T-helper 1 cell (primary cell): ENCODE measurements around the gene FGF9.

Source experiments
- DNase-seq, 5 donors: peaks; one replicate each; pipeline ENCODE4 v3.0.0-alpha.2; 2012 to 2020

Gene FGF9

DNA sequence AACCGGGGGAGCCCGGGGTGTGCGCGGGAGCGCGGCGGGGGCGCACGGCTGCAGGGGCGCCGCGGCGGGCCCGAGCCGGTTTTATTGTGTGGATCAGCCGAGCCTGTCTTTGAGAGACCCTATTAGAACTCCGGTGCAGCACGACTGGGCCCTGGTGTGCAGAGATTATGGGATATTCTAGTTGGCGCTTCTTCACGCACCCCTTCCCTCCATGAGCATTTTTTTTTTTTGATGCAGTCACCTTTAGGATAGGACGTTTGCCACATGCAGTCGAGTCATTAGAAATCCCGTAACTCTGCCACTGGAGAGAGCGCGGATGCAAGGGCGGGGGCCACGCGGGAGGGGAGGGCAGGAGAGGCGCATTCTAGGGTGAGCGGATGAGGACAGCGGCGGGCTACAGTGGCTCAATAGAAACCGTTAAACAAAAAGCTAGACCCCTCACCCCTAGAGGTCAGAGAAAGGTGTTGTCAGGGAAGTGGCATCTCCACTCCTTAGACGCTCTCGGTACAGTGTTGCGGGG is 3.7 kb downstream of the FGF9 start:
- DNase-seq, result peak in 1 of 5 donors; percentile 10

DNA sequence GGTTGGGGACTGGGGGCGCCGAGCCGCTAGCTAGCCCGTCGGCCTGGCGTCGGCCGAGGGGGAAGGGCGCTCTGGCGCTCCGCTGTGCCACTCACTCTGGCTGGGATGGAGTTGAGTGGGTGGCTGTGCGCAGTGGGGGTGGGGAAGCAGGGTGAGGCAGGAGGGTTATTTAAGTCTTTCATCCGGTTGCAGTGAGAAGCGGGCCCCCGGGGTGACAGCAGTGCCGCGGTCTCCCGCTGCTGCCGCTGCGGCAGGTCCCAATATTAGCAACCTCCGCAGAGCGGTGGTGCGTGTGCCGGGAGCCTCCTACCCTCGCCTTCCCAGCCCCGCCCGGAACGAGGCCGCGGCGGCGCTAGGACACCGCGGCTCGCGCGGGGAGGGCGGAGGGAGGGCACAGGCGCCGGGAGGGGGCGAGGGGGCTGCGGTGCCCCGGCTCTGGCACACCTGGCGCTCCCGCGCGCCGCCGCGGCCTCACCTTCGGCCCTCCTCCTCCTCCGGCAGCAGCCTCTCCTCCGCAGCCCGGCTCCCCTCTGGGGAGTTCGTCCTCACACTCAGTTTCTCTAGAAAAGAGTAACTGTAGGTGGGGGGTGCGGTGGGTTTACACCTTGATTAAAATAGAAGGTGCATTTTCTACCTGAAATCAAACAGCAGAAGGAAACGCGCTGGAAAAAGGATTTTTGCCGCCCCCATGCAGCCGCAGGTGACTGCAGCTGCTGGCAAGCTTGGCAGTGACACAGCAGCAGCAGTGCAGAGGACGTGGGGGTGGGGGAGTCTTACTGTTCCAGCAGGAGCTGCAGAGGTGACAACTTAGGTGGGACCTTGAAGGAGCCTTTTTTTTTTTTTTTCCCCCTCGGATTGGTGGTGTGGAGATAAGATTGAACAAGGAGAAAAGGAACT is 4.5 kb downstream of the FGF9 start:
- DNase-seq, result peak in 3 of 5 donors; percentile 26 to 37 (median 28)

DNA sequence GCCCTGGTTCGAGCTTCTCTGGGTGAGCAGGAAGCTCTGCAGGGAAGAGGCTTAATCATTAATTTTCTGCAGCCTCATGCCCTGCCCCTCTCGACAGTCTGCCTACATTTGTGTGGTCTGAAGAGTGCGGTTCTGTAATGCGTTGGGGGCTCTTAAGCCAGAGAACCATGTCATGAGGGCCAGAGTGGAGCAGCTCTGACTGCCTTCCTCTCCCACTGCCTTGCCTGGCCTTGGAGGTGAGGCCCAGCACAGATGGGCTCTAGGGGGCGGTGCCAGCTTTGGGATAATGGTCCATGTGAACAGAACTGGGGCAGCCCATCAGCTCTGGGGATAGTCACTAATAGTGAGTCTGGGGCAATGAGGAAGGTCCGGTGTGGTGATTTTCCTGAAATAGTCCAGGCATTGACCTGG is 5.7 kb downstream of the FGF9 start:
- DNase-seq, result no peak

DNA sequence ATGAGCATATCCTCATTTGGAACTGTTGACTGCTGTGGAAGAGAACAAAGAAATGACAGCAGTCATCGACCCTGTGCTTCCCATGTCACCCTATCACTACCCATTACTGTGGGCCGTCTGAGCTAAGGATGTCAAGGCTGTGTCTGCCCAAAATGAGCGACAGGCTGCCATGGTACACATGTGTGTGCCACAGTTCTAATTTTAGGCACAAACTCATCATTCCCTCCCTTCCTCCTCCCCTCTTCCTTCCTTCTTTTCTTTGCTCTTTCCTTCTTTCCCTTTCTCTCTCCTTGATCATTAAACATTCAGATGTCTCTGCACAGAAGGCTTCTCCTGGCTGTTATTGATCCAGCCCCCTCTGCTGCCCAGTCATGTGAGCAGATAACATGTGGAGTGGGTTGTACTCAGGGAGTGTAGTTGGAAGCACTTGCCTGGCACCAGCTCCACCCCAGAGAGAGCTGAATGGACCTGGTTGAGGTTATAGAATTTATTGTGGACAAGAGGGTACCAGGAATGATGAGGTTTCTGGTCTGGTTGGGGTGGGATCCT is 6.3 kb downstream of the FGF9 start:
- no peak for DNase-seq

DNA sequence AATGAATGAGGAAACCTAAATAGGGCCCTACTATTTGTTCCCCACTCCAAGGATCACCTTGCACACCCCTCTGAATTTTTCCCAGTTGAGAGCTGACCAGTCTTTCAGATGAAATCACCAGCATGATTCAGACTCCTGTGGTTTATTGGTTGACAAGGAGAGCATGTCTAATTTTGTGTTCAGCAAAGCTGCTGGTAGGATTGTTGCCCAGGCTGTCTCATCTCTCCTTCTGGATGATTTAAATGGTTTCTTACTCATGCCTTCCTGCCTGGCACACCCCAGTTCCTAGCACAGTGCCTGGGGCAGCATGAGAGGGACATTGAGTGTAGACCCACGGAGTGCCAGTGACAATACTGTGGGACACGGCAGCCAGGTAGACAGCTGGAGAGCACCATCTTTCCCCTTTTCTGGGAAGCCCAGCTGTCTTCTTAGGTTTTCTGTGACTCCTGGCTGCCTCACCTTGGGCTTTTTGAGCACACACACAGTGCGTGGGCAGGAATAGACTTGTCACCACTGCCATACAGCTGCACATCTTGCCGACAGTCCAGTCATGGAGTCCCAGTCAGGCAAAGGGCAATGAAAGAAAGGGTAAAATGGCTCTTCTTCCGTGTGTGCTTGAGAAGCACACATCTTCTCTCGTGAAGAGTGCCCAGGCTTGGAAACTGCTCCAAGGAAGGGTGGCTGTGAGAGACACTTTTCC is 12.3 kb downstream of the FGF9 start:
- DNase-seq, result no peak

DNA sequence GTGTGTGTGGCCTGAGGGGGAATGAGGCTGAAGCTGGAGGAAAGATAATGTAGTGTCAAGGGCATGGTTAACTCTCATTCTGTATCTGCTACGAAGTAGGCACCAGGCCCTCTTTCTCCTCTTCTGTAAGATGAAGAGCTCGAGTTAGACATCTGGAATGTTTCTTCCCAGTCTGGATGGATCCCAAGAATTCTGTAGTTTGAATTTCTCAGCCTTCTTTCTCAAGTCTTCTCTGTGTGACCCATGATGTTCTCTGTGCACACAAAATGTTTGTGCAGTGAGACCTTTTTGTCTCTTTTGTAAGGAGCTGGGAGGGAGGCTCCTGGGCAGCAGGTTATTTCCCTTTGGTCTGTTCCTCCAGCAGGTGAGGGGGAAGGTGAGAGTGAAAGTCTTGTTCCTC is 13.7 kb downstream of the FGF9 start:
- no peak for DNase-seq

DNA sequence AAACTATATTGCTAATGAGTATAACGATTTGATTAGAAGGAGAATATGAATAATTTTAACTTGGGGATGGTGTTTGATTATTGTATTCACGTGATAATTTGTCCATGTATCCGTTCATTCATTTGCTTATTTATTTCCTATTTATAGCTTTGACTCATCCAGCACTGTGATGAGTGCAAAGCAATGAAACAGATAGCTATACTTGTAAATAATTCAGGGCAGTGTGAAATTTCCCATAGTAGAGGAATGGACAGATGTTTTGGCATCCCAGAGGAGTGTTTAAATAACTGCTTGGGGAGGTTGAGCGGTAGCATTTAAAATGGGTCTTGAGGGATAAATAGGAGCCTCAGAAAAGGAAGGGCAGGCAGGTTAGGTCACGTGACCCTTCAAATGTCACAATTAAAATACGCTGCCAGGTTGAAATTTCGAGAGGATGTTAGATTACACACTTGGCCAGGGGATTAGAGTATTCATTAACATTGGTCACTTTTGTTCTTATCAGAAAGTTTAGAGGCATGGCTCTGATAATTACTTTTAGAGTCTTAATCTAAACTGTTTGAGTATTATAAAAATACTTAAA is 14.7 kb downstream of the FGF9 start:
- no peak for DNase-seq

DNA sequence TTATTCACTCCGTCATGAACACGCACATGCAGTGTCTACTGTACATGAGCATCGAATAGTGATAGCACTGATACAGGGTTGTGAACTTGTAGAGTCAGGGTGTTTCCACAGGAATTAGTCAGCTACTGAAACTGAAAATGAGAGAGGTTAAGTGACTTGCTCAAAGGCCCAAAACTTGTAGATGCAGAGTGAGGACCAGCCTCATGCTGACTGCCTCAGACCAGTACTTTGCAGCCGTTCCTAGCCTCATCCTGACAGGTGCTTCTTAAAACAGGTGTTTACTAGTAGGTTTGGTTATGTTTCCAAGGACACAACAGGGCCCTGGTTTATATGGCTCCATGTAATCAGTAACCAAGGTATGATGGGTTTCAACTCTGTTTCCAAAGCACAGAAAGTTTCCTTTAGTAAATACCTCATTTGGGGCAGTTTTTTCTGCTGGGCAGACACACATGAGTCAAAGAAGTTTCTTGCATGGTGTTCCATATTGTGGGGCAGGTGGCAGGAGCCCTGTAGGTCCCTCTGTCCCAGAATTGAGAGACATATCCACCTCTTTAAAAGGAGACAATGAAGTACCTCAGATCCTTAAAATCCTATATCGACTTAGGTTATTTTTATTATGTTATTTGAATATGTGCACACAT is 16.0 kb downstream of the FGF9 start:
- DNase-seq, result peak in 1 of 5 donors; percentile 65

DNA sequence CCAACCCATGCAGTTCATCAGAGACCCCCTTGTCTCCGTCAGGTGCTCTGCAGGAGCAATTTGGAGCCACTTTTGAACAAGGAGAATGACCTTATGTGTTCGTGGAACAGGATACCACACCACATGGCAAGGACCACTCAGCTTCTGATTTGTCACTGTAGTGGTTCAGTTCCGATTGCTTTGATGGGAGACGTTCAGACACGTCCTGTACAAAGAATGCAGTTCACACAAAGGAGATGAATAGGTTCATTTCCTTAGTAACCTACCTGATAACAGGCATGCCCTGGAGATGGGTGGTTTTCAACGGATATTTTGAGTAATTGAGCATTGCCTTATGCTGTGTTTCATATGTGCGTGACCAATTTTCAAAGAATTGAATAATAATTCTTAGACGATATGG is 17.2 kb downstream of the FGF9 start:
- no peak for DNase-seq

DNA sequence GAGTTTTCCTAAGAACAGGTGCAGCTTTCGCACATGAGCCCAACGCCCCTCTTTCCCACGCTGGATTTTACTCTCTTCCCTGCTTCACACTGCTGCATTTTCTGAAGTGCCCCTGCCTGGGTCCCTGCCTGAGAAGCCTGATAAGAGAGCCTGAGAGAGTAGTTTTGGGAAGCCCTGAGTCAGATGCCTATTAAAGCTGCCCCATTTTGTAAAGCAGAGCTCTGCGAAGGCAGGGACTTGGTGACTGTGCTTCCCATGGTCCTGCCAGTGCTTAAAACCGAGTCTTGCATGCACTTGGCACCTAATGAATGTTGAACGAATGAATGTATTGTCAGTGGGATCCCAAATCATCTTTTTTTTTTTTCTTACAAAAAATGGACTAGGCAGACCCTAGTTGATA is 18.2 kb downstream of the FGF9 start:
- no peak for DNase-seq

DNA sequence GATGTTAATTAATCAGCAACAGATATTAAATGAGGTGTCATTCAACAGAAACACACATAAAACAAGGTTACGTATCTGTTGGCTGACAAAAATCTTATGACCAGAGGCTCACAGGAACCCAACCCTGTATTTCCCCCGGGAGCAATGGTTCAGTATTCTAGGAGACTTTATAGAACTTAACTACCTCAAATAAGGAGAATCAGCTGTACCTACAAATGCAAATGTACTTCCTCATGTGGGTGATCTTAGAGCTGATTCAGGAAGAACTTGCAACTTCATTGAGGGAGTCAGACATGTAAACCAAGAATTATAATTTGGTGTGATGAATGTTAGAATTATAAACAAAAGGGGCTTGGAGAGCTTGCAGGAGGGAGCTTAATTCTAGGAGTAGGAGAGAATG is 20.1 kb downstream of the FGF9 start:
- no peak for DNase-seq

DNA sequence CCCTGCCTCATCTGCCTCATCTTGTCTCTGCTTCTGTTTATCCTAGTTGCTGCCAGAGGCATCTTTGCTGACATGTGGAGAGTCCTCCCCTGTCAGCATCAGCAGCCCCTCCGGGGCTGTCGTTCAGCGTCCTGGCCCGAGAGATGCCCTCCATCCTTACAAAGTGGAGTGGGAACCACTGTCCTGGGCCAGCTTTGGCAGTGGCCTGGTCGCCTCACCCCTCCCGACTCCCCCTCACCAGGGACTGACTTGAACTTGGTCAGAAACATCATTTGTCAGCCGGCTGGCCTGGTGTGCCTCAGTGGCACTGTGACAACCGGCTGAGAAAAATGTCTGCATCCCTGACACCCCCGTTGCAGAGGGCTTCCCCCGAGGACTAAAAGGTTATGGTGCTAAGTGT is 20.6 kb downstream of the FGF9 start:
- no peak for DNase-seq

DNA sequence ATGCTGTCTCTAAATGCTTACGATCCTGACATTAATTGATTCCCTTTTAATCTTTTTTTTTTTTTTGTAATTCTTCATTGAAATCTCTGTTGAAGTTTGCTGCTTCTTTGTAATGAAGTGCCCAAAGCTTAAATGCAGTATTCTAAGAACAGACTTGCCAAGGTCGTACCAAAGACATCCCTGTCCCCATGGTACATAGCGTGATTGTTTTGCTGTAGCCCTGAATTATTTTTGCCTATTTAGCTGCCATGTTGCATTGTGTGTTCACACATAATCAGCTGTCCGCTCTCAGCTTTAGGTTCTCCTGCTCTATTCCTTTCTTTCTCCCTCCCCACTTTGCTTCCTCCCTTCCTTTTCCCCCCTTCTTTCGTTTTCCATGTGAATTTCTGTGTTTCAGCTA is 21.1 kb downstream of the FGF9 start:
- no peak for DNase-seq

DNA sequence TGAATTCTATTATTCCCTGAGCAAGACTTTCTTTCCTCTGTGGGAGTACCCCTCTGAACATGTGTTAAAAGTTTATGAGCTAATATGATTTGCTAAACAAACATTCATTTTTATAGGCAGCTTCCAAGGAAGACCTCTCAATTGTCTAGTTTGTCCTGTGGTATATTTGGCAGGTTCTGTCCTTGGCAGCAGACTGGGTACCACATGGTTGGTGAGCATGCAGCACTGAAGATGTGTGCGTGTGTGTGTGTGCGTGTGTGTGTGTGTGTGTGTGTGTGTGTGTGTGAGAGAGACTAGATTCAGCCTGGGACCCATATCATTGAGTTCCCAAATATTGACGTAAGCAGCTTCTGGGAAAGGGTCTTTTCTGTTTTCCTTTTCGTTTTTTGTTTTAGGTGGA is 24.0 kb downstream of the FGF9 start:
- no peak for DNase-seq

DNA sequence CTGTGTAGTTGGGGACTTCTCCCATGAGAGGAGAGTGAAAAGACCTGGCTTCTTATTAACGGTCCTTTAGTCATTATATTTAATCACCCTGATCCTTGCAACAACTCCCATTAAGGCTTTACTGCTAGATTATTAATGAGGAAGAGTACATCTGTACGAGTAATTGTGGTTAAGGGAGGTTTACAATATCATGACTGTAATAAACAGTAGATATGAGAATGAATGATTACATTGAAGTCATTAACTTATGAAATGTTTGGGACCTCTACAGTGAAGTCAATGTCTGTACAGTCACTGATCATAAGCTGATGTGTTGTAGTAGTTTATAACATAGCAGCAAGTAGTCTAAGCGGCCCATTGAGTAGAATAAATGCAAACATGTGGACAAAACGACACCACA is 24.7 kb downstream of the FGF9 start:
- DNase-seq, result no peak

DNA sequence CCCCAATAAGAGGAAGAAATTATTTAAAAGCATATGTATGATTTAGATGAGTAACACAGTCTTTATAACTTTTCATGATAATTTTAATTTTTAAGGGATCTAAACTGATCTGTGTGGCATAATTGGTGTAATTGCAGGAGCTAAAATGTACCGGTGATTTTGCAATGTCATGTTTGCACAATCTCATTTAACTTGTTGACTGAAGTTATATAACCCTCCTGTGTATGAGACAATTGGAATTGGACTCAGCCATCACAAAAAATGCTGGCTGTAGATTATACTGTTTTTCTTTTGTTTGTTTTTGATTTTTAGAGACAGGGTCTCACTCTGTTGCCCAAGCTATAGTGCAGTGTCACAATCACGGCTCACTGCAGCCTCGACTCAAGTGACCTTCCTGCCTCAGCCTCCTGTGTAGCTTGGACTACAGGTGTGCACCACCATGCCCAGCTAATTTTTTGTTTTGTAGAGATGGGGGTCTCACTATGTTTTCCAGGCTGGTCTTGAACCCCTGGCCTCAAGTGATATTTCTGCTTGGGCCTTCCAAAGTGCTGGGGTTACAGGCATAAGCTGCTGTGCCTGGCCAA is 26.1 kb downstream of the FGF9 start:
- DNase-seq, result no peak

DNA sequence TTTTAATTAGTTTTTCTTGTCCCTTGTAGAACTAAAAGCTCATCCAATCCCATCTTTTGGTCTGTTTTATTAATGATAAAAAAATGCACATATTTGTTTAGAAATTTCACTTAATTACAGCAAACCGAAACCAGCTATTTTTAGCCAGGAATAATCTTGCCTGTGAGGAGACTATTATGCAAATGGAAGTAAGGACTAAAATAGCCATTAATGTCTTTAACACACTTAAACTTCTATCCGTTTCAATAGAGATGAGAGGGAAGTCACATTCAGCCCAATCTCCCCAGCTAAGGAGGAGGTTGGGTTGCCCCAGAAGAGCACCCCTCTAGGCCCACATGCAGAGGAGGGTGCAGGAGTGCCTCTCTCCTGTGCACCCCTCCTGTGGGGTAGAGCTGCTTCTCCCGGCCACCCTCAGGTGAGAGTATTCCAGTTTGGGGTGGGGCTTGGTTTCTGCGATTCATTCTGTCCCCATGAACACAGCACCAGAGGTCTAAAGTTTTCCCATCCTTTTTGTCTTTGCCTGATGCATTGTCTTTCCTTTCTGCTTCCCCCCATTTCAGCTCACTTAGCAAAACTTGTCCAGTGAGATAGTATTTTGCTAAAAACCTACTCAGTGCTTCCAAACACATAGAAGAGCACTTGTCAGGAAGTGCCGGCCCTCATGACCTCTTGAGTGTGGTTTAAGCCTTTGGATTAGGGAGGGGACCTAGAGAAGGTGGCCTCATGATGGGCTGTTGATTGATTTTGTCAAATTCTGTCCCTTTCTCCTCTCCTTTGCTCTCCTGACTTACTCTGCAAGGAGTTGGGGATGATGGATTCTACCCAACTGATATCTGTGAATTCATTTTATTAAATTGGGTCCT is 28.2 kb downstream of the FGF9 start:
- no peak for DNase-seq

DNA sequence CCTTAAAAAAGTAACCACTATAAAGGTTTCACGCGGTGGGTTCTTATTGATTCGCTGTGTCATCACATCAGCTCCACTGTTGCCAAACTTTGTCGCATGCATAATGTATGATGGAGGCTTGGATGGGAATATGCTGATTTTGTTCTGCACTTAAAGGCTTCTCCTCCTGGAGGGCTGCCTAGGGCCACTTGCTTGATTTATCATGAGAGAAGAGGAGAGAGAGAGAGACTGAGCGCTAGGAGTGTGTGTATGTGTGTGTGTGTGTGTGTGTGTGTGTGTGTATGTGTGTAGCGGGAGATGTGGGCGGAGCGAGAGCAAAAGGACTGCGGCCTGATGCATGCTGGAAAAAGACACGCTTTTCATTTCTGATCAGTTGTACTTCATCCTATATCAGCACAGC is 30.6 kb downstream of the FGF9 start:
- no peak for DNase-seq

DNA sequence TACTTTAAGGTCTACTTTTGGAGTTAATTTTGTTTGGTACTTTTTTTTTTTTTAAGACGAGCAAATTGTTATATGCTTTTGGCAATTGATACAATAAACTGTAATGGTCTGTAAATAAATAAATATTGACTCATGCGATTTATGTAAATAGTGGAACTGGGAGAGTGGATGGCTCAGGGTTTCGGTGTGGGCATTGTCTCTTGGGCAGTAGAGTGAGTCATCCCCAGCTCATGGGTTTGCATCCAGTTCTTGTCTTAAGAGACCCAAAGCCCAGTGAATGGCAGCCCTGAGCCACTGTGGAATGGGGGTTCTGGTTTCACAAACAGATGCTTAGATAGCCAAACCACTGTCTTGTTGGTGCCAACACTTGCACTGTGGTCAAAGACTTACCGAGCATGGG is 33.0 kb downstream of the FGF9 start:
- no peak for DNase-seq

DNA sequence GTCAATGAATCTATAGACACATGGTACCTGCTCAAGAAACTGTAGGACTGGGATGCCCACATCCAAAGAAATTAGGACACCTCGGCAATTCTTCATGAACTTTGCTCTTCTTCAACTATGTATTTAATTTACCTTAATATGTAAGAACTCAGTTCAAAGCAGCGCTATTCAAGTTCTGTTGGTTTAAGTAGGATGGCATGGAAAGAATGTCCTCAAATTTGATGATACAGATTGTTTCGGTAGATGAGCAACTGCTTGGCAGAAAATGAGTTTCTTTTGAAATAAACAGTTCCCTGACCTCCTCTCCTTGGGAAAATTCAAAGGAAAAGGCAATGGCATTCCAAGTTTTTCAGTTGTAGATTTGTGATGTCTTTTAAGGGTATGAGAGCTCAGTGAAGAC is 36.7 kb downstream of the FGF9 start:
- DNase-seq, result no peak

DNA sequence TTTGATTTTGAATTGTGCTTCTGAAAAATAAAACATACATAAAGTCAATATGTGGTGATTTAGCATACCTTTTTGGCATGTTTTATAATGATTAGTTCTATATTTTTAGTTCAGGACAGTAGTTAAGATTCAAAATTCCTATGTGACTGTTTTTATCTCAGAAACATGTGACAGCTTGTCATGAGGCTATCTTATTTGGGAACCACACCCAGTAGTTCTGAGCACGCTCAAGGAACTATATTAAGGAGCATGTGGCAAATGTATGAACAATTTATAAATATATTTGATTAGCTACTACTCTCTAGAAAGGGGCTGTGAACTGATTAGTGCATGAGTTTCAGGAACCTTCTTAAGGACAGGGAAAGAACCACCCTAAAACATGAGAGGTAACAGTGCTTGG is 38.8 kb downstream of the FGF9 start:
- DNase-seq, result no peak

DNA sequence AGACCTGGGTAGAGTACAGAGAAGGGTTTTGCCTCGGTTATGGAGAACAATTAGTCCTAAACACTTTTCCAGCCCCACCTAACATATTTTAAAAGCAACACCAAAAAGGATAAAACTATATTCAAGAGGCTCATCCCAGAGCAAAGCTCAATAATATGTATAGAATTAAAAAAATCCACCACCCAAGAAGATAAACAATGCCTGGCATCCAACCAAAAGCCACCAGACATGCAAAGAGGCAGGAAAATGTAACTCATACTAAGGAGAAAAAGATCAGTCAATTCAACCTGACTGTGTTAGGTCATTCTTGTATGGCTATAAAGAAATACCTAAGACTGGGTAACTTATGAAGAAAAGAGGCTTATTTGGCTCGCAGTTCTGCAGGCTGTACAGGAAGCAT is 39.3 kb downstream of the FGF9 start:
- DNase-seq, result no peak
